Loucy (cell line): ENCODE measurements around the gene APBB2.

Experiments
- H2AFZ ChIP-seq: fragments of 200-600 bp; sonication (generic); 2 replicates; pipeline ENCODE4 v1.6.0; 2016; ENCODE audit warnings: antibody characterized with exemption, mild to moderate bottlenecking, low read length, moderate library complexity
- H3F3A ChIP-seq: fragments of 200-600 bp; 2 replicates; pipeline ENCODE4 v1.6.0; 2016; ENCODE audit warnings: antibody characterized with exemption, low read depth, mild to moderate bottlenecking
- H3K27me3 ChIP-seq: fragments of 200-600 bp; sonication (generic); 2 replicates; pipeline ENCODE4 v1.6.1; 2014; ENCODE audit warnings: low read length, mild to moderate bottlenecking; ENCODE audit not compliant: insufficient read depth, poor library complexity, severe bottlenecking
- H3K36me3 ChIP-seq: fragments of 200-600 bp; sonication (generic); 2 replicates; pipeline ENCODE4 v1.6.1; 2016; ENCODE audit warnings: low read length; ENCODE audit not compliant: insufficient read depth
- H3K4me1 ChIP-seq: fragments of 200-600 bp; sonication (generic); 2 replicates; pipeline ENCODE4 v1.5.1; 2014; ENCODE audit warnings: low read length, mild to moderate bottlenecking; ENCODE audit not compliant: insufficient read depth, poor library complexity, severe bottlenecking
- H3K4me2 ChIP-seq: fragments of 200-600 bp; sonication (generic); 2 replicates; pipeline ENCODE4 v1.6.0; 2014; ENCODE audit warnings: antibody characterized with exemption, low read length, low read depth, mild to moderate bottlenecking; ENCODE audit not compliant: poor library complexity, severe bottlenecking
- H3K4me3 ChIP-seq: fragments of 200-600 bp; sonication (generic); 2 replicates; pipeline ENCODE4 v1.5.1; 2014; ENCODE audit warnings: low read length, mild to moderate bottlenecking, mixed read lengths; ENCODE audit not compliant: poor library complexity, severe bottlenecking
- H3K79me2 ChIP-seq: fragments of 200-600 bp; sonication (generic); 2 replicates; pipeline ENCODE4 v1.6.1; 2014; ENCODE audit warnings: low read length; ENCODE audit not compliant: insufficient read depth
- H3K9ac ChIP-seq: fragments of 200-600 bp; sonication (generic); 2 replicates; pipeline ENCODE4 v1.6.0; 2014; ENCODE audit warnings: mild to moderate bottlenecking, low read depth, low read length, moderate library complexity; ENCODE audit not compliant: poor library complexity, severe bottlenecking
- H3K9me2 ChIP-seq: fragments of 200-600 bp; sonication (generic); replicated peaks from 2 replicates; pipeline ENCODE4 v1.6.1; 2016; ENCODE audit warnings: low read depth, low read length, mixed read lengths
- H3K9me3 ChIP-seq: fragments of 200-600 bp; sonication (generic); 2 replicates; pipeline ENCODE4 v1.6.1; 2014; ENCODE audit warnings: mild to moderate bottlenecking, antibody characterized with exemption, low read length, low read depth; ENCODE audit not compliant: insufficient read depth
- H4K20me1 ChIP-seq: fragments of 200-600 bp; sonication (generic); 2 replicates; pipeline ENCODE4 v1.6.0; 2014; ENCODE audit warnings: antibody characterized with exemption, low read length, mild to moderate bottlenecking; ENCODE audit not compliant: insufficient read depth, poor library complexity, severe bottlenecking
- EZH2phosphoT487 ChIP-seq: fragments of 200-600 bp; IDR thresholded peaks from 2 replicates; pipeline ENCODE4 v1.6.1; 2018; ENCODE audit warnings: antibody characterized with exemption, mild to moderate bottlenecking, moderate library complexity, borderline replicate concordance
- TF ChIP-seq, protein P1 (sequence below): fragments of 200-600 bp; sonication (generic); conservative IDR thresholded peaks from 2 replicates; pipeline ENCODE4 v1.5.1; 2014; ENCODE audit warnings: mild to moderate bottlenecking, antibody characterized with exemption, low read length

The APBB2 gene

GRCh38 chr4:40864531-40864930 is 349.8 kb downstream of the APBB2 start:
- no peak overlapping the region for H3K4me2 ChIP-seq
- H3K27me3 ChIP-seq: no peaks in the 10 kb centered on the region
- H2AFZ ChIP-seq: no peak overlapping the region
- no peak overlapping the region for H3K9ac ChIP-seq
- H3K79me2 ChIP-seq: no peaks in the 10 kb centered on the region
- no peaks in the 10 kb centered on the region for H3K4me1 ChIP-seq
- H3F3A ChIP-seq: no peaks in the 10 kb centered on the region
- no peak for TF ChIP-seq EZH2phosphoT487
- TF ChIP-seq, protein P1, sequence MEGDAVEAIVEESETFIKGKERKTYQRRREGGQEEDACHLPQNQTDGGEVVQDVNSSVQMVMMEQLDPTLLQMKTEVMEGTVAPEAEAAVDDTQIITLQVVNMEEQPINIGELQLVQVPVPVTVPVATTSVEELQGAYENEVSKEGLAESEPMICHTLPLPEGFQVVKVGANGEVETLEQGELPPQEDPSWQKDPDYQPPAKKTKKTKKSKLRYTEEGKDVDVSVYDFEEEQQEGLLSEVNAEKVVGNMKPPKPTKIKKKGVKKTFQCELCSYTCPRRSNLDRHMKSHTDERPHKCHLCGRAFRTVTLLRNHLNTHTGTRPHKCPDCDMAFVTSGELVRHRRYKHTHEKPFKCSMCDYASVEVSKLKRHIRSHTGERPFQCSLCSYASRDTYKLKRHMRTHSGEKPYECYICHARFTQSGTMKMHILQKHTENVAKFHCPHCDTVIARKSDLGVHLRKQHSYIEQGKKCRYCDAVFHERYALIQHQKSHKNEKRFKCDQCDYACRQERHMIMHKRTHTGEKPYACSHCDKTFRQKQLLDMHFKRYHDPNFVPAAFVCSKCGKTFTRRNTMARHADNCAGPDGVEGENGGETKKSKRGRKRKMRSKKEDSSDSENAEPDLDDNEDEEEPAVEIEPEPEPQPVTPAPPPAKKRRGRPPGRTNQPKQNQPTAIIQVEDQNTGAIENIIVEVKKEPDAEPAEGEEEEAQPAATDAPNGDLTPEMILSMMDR: no peak
- no peaks in the 10 kb centered on the region for H3K36me3 ChIP-seq
- no peak overlapping the region for H3K4me3 ChIP-seq
- H4K20me1 ChIP-seq: no peaks in the 10 kb centered on the region
- no peaks in the 10 kb centered on the region for H3K9me3 ChIP-seq
- no peaks in the 10 kb centered on the region for H3K9me2 ChIP-seq

- Histone ChIP-seq H3K9me3 (no peaks in the 10 kb centered on the region), H3K9me2 (no peaks in the 10 kb centered on the region), H3K4me1 (no peaks in the 10 kb centered on the region), H3K4me3 (no peak overlapping the region), H3K27me3 (no peaks in the 10 kb centered on the region), H3K36me3 (no peaks in the 10 kb centered on the region), H3K4me2 (no peak overlapping the region), H4K20me1 (no peaks in the 10 kb centered on the region), H3K9ac (no peak overlapping the region), H3F3A (no peaks in the 10 kb centered on the region), H3K79me2 (no peaks in the 10 kb centered on the region), H2AFZ (no peak overlapping the region)
- TF ChIP-seq, protein P1: no peak
- TF ChIP-seq EZH2phosphoT487: no peak
Measured at GRCh38 chr4:40858962-40859361, 355.4 kb downstream of the APBB2 start.

DNA sequence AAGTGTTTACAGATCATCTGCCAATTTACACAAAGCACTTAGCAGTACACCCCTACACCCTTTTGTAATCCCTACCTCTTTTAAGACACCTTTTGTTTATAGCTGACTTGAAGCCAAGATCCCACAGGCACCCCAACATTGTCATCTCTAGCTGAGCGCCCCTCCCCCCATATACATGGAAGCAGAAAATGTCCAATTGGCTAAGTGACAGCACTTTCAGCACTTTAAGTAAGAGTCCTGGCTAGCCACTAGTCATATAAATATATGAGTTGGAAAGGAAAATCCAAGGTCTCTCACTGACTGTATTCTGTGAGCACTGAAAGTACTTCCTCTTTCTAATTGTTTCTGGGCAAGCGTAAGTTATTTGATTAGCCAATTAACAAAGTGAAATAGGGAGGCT is 356.4 kb downstream of the APBB2 start:
- no peak for TF ChIP-seq EZH2phosphoT487
- TF ChIP-seq, protein P1: no peak

More for the DNA sequence above, 356.4 kb downstream of the APBB2 start:
- Histone ChIP-seq H3K9me2 (no peaks in the 10 kb centered on the region), H3K79me2 (no peaks in the 10 kb centered on the region), H3K4me2 (no peak overlapping the region), H3K4me3 (no peak overlapping the region), H3K36me3 (no peaks in the 10 kb centered on the region), H3K9me3 (no peaks in the 10 kb centered on the region), H3K27me3 (no peaks in the 10 kb centered on the region), H4K20me1 (no peaks in the 10 kb centered on the region), H3K4me1 (no peaks in the 10 kb centered on the region), H3K9ac (no peak overlapping the region), H3F3A (no peaks in the 10 kb centered on the region), H2AFZ (no peak overlapping the region)
